ENCODE data around the gene NECTIN3.

GRCh38 chr3:111071257-111072030 lies at the start of gene NECTIN3:
- no peak for TF ChIP-seq CTCF (IDR thresholded peaks at IDR 0.05)
- peak; percentile 36 to 53 for TF ChIP-seq POLR2A (IDR thresholded peaks at IDR 0.05)

All from heart left ventricle (tissue), 13 donors.